KOPT-K1 (cell line): ENCODE measurements around the gene MYOG.

ENCODE experiments used
- H3K27ac ChIP-seq: fragments of 200-600 bp; sonication (generic); 2 replicates; pipeline ENCODE4 v1.5.1; 2016; ENCODE audit warnings: antibody characterized with exemption, mild to moderate bottlenecking, low read depth, low read length; ENCODE audit not compliant: poor library complexity, severe bottlenecking
- H3K36me3 ChIP-seq: fragments of 200-600 bp; sonication (generic); 2 replicates; pipeline ENCODE4 v1.5.1; 2017; ENCODE audit warnings: antibody characterized with exemption, mild to moderate bottlenecking, low read length, moderate library complexity; ENCODE audit not compliant: insufficient read depth
- H3K9me3 ChIP-seq: fragments of 200-600 bp; sonication (generic); 2 replicates; pipeline ENCODE4 v1.5.1; 2017; ENCODE audit warnings: antibody characterized with exemption, low read length, mild to moderate bottlenecking; ENCODE audit not compliant: insufficient read depth, poor library complexity, severe bottlenecking

MYOG gene

DNA sequence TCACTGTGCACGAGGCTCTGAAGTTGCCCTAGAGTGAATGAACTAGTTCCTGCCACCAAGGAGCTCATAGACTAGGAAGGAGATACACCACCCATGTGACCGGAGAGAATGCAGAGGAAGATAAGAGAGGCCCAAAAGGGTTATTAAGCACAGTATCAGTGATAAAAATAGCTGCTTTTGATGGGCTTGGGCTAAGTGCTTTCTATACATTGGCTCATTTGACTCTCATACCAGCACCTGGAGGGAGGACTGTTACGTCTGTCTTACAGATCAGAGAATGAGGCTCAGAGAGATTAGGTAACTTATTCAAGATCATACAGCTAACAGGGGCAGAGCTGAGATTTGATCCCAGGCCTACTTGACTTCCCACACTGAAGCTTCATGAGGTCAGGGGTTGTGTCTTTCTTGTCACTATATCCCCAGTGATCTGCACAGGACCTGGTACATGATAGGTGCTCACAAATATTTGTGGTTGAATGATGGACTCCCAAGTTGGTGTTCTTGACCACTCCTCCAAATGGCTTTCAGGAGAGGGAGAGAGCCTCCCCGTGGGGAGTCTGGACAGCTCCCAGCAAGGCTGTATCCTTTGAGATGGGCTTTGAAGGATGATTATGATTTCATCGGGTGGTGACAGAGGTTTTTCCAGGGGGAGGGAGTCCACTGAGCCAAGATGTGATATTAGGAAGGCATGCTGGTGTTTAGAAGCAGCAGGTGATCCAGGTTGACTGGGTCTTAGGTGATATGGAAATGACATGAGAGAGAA is 45.1 kb downstream of the MYOG start:
- Histone ChIP-seq H3K36me3 (no peaks in the 10 kb centered on the region), H3K27ac (no peak overlapping the region)

DNA sequence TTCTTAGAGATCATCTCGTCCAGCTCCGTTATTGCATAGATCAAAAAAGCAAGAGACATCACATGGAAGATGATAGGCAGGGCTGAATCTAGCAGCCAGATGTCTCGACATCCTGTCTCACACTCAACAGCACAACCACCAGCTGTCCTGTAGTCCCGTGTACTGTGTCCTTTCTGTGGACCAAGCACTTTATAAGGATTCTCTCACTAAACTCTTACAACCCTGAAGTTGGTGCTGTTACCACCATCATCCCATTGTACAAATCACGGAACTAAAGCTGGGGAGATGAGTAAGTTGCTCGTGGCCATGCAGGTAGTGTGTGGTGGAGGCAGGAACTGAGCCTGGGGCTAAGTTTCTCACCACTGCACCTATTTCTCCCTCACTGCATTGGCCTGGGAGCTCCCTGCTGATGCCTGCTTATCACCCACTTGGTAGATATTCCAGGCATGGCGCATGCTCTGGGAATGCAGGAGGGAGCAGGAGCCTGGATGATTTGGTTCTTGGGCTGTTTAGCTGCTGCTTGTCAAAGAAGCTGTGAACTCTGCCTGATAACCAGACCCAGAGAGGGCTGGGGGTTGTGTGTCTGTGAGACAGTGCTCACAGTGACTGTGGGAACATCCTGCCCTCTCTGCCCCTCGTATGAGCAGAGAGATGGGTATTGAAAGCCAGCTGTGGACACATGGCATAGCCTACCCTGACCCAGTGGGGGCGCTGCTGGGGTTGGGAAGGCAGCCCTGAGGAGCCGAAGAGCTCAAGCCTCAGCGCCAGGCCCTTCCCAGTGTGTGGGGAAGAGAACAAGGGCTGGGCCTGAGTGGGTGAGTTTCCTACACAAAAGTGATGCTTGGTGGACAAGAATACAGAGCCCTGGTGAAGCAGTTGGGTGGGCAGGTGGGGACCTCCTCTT is 46.0 kb downstream of the MYOG start:
- Histone ChIP-seq H3K36me3 (no peaks in the 10 kb centered on the region), H3K9me3 (no peaks in the 10 kb centered on the region), H3K27ac (no peak overlapping the region)

More for the DNA sequence above, 45.1 kb downstream of the MYOG start:
- H3K9me3 ChIP-seq: no peaks in the 10 kb centered on the region

DNA sequence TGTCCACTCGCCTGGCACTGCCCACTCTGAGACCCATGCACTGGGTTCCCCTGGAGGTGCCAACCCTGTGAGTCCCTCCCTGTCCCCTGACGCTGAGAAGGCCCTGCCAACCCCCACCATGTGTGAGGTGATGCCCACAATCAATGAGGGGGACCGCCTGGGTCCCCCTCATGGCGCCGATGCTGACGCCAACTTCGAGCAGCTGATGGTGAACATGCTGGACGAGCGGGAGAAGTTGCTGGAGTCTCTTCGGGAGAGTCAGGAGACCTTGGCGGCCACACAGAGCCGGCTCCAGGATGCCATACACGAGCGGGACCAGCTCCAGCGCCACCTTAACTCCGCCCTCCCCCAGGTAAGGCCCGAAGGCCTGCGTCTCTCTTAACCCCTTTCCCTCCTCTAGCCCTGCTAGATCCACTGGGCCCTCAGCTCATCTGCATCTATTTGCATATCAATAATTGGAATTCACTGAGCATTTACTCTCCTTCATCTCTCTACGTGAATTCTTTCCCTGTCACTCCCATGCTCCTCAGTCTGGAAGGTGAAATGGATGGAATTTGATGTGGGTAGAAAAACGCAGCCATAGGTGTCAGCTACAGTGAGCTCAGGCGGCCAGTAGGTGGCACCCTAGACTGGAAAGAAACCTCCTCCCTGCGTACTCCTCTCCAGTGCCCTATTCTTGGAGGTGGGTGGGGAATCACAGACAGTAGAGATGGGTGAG is 46.8 kb downstream of the MYOG start:
- H3K27ac ChIP-seq: no peak overlapping the region
- H3K9me3 ChIP-seq: no peaks in the 10 kb centered on the region
- no peaks in the 10 kb centered on the region for H3K36me3 ChIP-seq

DNA sequence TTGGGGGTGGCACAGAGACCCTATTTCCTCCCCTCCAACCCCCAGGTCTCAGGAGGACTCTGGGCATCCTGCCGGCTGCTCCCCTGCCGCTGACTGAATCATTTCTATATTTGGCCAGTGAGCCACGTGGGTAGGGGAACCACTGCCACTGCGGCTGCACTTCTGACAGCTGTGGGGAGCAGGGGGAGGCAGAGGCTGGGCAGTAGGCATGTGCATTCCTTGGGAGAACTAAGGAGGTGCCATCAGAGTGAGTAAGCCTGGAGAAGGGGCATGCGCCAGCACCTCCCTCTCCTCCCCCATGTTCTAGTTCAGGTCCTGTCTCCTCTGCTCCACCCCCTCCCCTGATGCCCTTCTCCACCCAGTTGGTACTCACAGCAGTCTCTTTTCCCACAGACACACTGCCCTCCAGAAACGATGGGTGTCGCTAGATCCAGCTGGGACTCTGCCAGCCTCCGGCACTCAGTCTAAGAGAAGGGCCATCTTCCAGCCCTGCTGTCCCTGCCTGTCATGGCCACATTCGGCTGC is 47.5 kb downstream of the MYOG start:
- Histone ChIP-seq H3K9me3 (no peaks in the 10 kb centered on the region), H3K36me3 (no peaks in the 10 kb centered on the region), H3K27ac (no peak overlapping the region)

DNA sequence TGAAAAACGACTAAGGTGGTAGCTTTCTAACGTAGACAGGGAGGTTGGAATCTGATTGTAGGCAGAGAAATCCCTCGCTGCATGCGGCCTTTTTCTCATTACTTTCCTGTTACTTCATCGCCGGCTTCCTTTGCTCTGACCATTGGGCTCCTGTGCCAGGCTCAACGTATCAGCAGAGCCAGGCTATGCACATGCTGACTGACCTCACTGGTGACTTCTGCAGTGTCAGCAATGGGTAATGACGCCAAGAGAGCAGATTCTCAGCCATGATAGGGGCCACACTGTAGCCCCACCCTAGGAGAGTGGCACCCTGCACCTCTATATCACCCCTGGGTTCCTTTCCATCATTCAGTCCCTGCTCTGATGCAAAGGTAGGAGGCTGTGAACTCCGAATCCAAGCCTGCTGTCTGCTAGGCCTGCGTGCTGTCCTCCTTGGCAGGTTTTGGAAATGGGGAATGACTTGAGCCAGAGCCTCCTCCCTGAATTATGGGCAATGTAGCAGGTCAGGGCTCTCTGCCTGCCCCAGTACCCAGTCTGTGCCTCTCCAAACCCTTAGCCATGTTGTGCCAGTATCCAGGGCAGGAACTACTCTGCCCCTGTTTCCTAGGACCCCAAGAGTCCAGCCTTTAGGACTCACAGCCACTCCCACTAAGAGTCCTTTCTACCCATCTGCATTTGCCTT is 48.2 kb downstream of the MYOG start:
- Histone ChIP-seq H3K27ac (no peak overlapping the region), H3K36me3 (no peaks in the 10 kb centered on the region), H3K9me3 (no peaks in the 10 kb centered on the region)

DNA sequence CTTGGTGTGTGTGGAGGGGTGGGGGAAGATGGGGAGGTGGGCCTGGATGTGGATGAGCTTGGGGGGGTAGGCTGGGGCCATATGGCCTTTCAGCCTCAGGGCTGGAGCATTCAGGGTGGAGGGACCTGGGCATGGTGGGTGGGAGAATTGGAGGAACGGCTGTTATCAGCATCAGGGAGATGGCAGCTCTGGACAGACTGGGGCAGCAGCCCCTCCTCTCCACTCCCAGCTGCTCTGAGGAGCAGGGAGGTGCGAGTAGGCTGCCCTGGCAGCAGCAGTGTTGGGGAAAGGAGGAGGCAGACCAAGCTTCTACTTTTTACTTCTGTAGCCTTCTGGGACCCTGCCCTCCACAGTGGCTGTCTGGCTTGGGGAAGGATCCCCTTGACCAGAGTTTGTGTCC is 49.3 kb downstream of the MYOG start:
- no peaks in the 10 kb centered on the region for H3K36me3 ChIP-seq
- no peaks in the 10 kb centered on the region for H3K9me3 ChIP-seq
- H3K27ac ChIP-seq: no peak overlapping the region

DNA sequence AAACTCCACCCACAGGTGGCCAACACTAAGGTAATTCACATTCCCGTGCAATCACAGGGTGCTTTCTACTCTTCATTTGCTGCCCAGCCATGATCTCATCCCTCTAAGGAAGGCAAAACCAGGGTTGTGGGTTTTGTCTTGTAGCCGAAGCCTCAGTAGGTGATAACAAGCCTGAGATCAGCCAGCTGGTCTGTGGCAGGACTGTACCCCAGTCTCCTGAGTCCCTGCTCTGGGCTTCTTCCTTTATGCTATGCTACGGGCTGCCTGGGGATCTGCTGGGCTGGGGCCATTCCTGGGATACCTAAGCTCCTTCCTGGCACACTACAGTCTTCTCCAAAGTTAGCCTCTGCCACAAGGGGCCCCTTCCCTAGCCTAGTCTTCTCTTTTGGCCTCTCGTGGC is 49.7 kb downstream of the MYOG start:
- no peaks in the 10 kb centered on the region for H3K9me3 ChIP-seq
- H3K27ac ChIP-seq: no peak overlapping the region
- H3K36me3 ChIP-seq: no peaks in the 10 kb centered on the region

DNA sequence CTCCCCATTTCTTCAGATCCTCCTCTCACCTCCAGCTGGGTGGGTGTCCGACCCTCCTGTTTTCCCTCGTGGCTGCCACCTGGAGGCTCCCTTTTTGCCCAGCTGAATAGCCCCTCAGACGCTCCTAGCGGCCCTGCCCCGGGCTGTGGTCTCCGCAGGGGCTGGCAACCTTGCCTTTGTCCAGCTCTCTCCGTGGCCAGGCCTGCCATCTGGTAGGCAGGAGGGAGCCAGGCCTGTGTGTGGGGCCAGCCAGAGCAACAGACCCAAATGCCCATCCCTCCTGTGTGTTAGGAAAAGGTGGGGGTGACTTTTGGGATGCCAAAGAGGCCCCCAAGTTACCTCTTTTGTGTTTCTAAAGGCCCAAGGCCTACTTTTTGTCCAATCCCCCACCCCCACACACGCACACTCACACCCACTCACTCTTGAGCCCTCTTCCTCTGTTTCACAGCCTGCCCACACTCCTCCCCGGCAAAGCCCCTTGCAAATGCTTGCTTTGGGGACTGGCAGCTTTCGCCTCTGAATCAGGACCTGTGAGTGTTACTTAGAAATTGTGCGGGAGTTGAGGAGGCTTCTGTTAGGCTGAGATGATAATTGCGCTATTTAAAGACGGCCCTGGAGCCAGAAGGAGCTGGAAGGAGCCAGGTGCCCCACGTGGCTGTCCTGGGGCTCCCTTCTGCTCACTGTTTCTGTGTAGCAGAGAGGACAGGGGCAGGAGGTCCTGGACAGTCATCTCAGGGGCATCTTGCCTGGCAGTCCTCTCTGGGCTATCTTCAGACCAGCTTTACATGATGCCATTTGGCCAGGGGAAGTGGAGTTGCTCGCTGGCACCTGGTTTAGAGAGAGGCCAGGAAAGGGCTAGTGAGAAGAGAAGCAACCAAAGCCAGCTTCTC is 50.5 kb downstream of the MYOG start:
- no peaks in the 10 kb centered on the region for H3K36me3 ChIP-seq
- no peaks in the 10 kb centered on the region for H3K9me3 ChIP-seq
- H3K27ac ChIP-seq: no peak overlapping the region

DNA sequence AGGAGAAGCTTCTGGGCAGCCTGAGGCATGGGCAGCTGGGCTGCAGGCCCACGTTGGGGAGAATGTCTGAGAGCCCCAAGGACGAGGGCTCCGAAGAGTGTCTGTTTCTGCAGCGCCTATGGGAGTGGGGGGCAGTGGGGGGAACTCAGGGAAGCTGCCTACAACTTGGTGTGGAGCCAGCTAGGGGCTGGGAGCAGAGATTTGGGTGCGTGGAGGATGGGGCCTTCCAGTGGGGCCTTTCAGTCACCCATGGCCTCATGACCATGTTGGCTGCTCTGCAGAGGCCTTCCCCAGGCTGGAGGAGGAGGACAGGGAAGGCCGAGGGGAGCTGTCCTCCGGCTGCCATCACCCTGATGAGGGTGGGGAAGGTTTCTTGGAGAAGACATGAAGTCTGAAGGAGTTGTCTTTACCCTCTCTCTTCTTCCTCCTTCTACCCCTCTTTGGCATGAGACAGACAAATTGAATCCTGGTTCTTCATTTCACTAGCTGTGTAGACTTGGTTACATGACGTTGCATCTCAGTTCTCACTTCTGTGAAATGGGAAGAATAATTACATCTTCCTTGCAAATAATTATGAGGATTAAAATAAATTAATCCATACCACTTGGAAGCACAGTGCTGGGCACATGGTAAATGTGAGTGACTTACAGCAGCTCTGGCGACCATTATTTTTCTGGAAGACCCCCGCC is 51.2 kb downstream of the MYOG start:
- no peaks in the 10 kb centered on the region for H3K9me3 ChIP-seq
- no peak overlapping the region for H3K27ac ChIP-seq
- no peaks in the 10 kb centered on the region for H3K36me3 ChIP-seq

DNA sequence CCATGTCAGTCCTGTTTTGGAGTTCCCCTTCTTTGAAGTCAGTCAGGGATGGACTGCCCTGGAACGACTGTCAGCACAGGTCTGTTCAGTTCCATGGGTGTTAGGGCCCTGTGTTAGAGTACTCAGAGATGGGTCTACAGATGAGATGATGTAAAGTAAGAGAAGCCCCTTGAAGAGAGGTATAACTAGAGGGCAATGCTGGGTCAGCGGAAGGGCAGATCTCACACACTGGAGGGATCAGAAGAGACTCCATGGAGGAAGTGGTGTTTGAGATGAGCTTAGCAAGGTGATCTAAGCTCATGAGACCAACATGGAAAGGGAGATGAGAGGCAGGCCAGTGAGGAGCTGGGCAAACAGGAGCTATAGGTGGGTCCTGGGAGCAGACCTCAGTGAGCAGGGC is 51.9 kb downstream of the MYOG start:
- H3K9me3 ChIP-seq: no peaks in the 10 kb centered on the region
- H3K27ac ChIP-seq: no peak overlapping the region
- H3K36me3 ChIP-seq: no peaks in the 10 kb centered on the region

DNA sequence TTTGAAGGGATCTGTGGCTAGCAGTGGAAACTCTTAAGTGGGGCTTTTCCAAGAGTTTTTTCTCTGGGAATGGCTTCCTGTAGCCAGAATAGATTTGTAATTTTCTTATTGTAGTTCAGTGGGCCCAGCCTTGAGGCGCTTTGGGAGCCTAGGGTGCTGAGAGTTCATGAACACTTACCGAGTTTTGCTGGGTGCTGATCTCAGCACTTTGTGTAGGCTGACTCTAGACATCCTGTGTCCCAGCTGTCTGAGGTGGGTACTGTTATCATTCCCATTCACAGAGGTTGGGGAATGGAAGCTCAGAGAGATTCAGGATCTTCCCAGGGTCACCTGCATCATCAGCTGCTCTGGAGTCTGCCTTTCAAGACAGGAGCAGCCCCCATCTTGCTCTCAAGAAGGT is 52.5 kb downstream of the MYOG start:
- Histone ChIP-seq H3K9me3 (no peaks in the 10 kb centered on the region), H3K27ac (no peak overlapping the region), H3K36me3 (no peaks in the 10 kb centered on the region)
